Activated CD8-positive, alpha-beta T cell treated with anti-CD3 and anti-CD28 coated beads for 36 hours (primary cell): ENCODE measurements around the gene CTSL. TPM values are rescaled to one million over a fixed set of nuclear protein-coding genes. Genes with fewer than 3 reads are reported as not detected.

Source experiments
- ATAC-seq: fragments of 200-7000 bp; cut with Tn5 transposase; one replicate; pipeline ENCODE4 v1.10.0; 2021; ENCODE audit warnings: mild to moderate bottlenecking, moderate library complexity
- CTCF ChIA-PET: fragments of 350-600 bp; sonication (Branson Sonifier 250); formaldehyde crosslinking; loops from one replicate; lab custom pipeline; 2021; ENCODE audit warnings: antibody characterized with exemption; lab: Charles Lee
- POLR2A ChIA-PET: fragments of 350-600 bp; sonication (Branson Sonifier 250); formaldehyde crosslinking; loops from one replicate; lab custom pipeline; 2021; ENCODE audit warnings: antibody characterized with exemption; lab: Charles Lee
- DNase-seq: peaks from one replicate; pipeline ENCODE4 v3.0.0-alpha.2; 2020
- H3K27ac Mint-ChIP-seq: one replicate; pipeline ENCODE4 v1.8.0; 2021; ENCODE audit warnings: mild to moderate bottlenecking, mixed read lengths
- H3K27me3 Mint-ChIP-seq: one replicate; pipeline ENCODE4 v1.8.0; 2021; ENCODE audit warnings: mixed read lengths
- H3K36me3 Mint-ChIP-seq: one replicate; pipeline ENCODE4 v1.8.0; 2021; ENCODE audit warnings: low read depth, mixed read lengths
- H3K4me1 Mint-ChIP-seq: one replicate; pipeline ENCODE4 v1.8.0; 2021; ENCODE audit warnings: low read depth, mixed read lengths
- H3K4me3 Mint-ChIP-seq: one replicate; pipeline ENCODE4 v1.8.0; 2021; ENCODE audit warnings: mild to moderate bottlenecking, moderate library complexity, mixed read lengths
- H3K9me3 Mint-ChIP-seq: one replicate; pipeline ENCODE4 v1.8.0; 2021; ENCODE audit warnings: mixed read lengths
- intact Hi-C: fragments of 100-400 bp; cut with micrococcal nuclease; formaldehyde crosslinking; loops from one replicate; pipeline ENCODE4 v1.10.0; 2022
- total RNA-seq, 2 experiments: library from RNA; stranded (reverse); gene quantifications; one replicate each; pipeline ENCODE4 v1.2.3, GENCODE V29; 2021
- TF ChIP-seq, protein P1 (sequence below): fragments of 200-600 bp; IDR thresholded peaks from one replicate; pipeline ENCODE4 v1.8.0; 2022; ENCODE audit warnings: antibody characterized with exemption, mild to moderate bottlenecking

CTSL gene
- total RNA-seq, 2 experiments from 2014 or later = 0.36 to 0.58 TPM

DNA sequence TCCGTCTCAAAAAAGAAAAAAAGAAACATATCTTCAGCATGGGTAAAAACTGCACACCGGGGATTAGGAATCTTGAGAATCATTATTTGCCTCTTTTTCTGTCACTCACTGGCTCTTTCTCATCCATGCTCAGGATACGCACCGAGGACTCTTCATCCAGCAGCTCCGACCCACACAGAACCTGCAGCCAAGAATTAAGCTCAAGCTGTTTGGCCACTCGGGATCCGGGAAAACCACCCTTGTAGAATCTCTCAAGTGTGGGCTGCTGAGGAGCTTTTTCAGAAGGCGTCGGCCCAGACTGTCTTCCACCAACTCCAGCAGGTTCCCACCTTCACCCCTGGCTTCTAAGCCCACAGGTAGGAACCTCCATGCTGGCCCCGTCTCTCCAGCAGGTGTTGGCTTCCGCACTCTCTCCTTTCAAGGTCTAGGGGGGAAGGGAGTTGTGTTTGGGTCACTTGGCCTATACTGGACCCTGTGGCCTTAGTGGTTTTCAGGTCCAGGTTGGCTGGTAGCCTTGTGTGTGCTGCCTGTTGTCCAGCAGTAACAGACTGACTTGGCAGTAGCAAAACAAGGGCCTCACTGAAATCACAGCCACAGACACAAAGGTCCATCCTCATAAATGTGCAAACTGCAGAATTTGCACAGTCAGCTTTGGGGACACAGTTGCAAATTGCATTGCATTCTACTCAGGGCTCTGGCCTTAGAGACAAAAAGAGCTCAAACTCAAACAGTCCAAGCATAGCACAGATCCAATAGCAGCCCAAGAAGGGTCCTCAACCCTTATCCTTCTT is 44.5 kb upstream of the CTSL start:
- POLR2A ChIA-PET = no interaction called here

DNA sequence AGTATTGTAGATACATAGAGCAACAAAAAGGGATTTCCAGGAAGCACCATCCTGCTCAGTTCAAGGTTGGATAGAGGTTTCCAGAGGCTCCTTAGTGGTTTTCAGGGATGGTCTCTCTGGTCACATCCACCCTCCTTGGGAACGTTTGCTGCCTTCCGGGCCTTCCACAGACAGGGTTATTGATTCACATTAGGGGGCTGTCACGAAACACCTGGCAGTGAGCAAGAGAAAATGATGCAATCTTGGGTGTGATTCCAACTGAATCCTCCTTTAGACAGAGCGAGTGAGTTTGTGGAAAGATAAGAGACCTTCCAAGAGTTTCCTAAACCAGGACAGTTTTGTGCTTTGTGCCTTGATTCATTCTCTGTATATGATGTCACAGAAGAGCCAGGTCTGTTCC is 43.8 kb upstream of the CTSL start:
- Mint-ChIP-seq H3K27me3 (no peaks in the 10 kb centered on the region), H3K27ac (no peak overlapping the region), H3K4me1 (peaks cover 8% of the 10 kb centered on the region), H3K36me3 (no peaks in the 10 kb centered on the region), H3K4me3 (no peak overlapping the region), H3K9me3 (no peaks in the 10 kb centered on the region)
- DNase-seq (no peak), ATAC-seq (no peak)
- ChIA-PET POLR2A (no interaction called here), CTCF (no interaction called here)
- TF ChIP-seq, protein P1, sequence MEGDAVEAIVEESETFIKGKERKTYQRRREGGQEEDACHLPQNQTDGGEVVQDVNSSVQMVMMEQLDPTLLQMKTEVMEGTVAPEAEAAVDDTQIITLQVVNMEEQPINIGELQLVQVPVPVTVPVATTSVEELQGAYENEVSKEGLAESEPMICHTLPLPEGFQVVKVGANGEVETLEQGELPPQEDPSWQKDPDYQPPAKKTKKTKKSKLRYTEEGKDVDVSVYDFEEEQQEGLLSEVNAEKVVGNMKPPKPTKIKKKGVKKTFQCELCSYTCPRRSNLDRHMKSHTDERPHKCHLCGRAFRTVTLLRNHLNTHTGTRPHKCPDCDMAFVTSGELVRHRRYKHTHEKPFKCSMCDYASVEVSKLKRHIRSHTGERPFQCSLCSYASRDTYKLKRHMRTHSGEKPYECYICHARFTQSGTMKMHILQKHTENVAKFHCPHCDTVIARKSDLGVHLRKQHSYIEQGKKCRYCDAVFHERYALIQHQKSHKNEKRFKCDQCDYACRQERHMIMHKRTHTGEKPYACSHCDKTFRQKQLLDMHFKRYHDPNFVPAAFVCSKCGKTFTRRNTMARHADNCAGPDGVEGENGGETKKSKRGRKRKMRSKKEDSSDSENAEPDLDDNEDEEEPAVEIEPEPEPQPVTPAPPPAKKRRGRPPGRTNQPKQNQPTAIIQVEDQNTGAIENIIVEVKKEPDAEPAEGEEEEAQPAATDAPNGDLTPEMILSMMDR = no peak
- intact Hi-C loops = no loop called here

More for the DNA sequence above, 44.5 kb upstream of the CTSL start:
- intact Hi-C loops = no loop called here
- Mint-ChIP-seq H3K27me3 (no peaks in the 10 kb centered on the region), H3K9me3 (no peaks in the 10 kb centered on the region), H3K27ac (no peak overlapping the region), H3K4me1 (peaks cover 8% of the 10 kb centered on the region), H3K4me3 (no peak overlapping the region), H3K36me3 (no peaks in the 10 kb centered on the region)
- TF ChIP-seq, protein P1 = no peak
- DNase-seq (no peak), ATAC-seq (no peak)
- CTCF ChIA-PET = no interaction called here

DNA sequence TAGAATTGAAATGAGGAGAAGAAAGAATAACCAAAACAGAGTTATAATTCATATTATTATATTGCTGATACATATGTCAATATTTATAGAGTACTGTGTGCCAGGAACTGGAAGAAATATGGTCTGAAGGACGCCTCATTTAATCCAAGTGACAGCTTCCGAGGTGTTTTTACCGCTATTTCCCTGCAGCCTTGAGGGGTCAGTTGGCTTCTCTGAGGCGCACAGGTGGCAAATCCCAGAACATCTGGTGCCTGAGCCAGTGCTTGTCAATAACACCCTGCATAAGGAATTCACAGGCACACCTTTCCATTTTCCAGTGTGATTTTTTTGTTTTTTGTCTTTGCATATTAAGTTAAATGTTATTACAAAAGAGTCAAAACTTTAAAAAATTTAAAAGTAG is 43.3 kb upstream of the CTSL start:
- DNase-seq (no peak), ATAC-seq (no peak)
- H3K4me1 Mint-ChIP-seq = peaks cover 8% of the 10 kb centered on the region
- no peaks in the 10 kb centered on the region for H3K9me3 Mint-ChIP-seq
- no peaks in the 10 kb centered on the region for H3K27me3 Mint-ChIP-seq
- intact Hi-C loops = no loop called here
- H3K27ac Mint-ChIP-seq = no peak overlapping the region
- TF ChIP-seq, protein P1 = no peak
- ChIA-PET POLR2A (no interaction called here), CTCF (no interaction called here)
- no peak overlapping the region for H3K4me3 Mint-ChIP-seq
- H3K36me3 Mint-ChIP-seq = no peaks in the 10 kb centered on the region

DNA sequence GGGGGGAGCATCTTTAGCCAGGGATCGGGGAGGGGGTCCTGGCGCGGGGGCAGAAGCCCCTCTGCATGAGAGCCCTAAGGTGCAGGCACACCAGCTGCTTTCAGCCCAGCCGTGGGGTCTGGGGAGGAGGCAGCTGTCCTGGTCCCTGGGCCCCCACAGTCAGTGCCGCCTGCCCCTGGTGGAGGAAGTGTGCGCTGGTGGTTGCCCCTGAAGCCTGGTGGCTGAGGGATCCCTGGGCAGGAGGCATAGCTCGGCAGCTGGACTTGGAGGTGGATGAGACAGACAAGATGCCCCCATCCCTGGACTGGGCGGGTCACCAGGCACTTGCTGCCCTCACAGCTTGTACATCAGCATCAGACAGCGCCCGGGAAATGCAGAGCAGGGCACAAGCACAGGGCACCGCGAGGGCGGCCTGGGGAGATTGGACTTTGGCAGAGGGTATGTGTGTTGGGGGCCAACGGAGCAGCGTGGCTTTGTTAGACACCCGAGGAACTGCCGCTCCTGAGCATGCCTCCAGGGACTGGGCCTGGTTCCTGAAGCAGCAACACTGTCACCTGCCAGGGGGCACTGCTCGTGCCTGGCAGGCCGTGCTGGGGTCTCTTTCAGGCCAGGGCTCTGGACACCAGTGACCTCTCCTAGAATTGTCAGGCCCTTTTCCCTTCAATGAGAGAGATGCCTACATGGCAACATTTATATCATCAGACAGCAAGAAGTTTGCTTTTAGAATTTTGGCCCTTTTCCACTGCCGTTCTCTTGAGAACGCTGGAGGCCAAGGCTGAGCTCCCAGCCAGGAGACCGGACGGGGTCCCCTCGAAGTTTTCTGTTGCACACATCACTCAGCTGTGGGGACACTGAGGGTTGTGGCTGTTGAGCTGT is 41.9 kb upstream of the CTSL start:
- TF ChIP-seq, protein P1 = no peak
- H3K36me3 Mint-ChIP-seq = no peaks in the 10 kb centered on the region
- H3K4me3 Mint-ChIP-seq = no peak overlapping the region
- no peak for ATAC-seq
- no peaks in the 10 kb centered on the region for H3K27me3 Mint-ChIP-seq
- peaks cover 8% of the 10 kb centered on the region for H3K4me1 Mint-ChIP-seq
- ChIA-PET POLR2A (no interaction called here), CTCF (interaction anchor here (1.0 kb wide), 1 partner anchor 49 kb away, joined by 3 read pairs; no protein-coding TSS in a partner anchor)
- intact Hi-C loops = no loop called here
- no peak overlapping the region for H3K27ac Mint-ChIP-seq
- no peaks in the 10 kb centered on the region for H3K9me3 Mint-ChIP-seq
- DNase-seq = no peak
